MM.1S (cell line): ENCODE measurements around the gene NUP98.

ENCODE experiments used
- EZH2 ChIP-seq: fragments of 300-600 bp; sonication (generic); optimal IDR thresholded peaks from 2 replicates; pipeline ENCODE3; 2017; ENCODE audit warnings: low read depth, mild to moderate bottlenecking, antibody characterized with exemption, low read length, mixed read lengths
- EZH2phosphoT487 ChIP-seq: fragments of 300-600 bp; sonication (generic); IDR thresholded peaks from 2 replicates; pipeline ENCODE4 v1.6.1; 2018; ENCODE audit warnings: antibody characterized with exemption, low read length
- TF ChIP-seq, protein P1 (sequence below): fragments of 300-600 bp; sonication (generic); IDR thresholded peaks from 2 replicates; pipeline ENCODE4 v1.5.1; 2016; ENCODE audit warnings: antibody characterized with exemption, low read length, mixed read lengths

DNA sequence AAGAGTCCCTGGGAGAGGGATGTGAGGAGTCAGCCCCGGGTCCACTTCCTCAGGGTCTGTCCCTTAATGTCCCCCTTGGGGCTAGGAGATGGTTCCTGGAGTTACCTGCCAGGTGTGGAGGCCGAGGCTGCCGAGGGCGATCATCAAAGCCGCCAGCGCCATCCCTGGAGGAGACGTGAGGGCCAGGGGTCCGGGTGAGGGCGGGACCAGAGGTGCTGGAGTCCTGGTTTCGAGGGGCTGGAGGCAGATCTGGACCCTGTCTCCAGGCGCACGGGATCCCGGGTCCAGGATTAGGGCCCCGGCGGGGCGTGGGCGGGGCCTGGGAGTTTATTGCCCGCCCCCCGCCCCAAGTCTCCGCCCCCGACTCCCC, 155.7 kb downstream of the NUP98 start, which contains the start of gene ART5:
- TF ChIP-seq, protein P1, sequence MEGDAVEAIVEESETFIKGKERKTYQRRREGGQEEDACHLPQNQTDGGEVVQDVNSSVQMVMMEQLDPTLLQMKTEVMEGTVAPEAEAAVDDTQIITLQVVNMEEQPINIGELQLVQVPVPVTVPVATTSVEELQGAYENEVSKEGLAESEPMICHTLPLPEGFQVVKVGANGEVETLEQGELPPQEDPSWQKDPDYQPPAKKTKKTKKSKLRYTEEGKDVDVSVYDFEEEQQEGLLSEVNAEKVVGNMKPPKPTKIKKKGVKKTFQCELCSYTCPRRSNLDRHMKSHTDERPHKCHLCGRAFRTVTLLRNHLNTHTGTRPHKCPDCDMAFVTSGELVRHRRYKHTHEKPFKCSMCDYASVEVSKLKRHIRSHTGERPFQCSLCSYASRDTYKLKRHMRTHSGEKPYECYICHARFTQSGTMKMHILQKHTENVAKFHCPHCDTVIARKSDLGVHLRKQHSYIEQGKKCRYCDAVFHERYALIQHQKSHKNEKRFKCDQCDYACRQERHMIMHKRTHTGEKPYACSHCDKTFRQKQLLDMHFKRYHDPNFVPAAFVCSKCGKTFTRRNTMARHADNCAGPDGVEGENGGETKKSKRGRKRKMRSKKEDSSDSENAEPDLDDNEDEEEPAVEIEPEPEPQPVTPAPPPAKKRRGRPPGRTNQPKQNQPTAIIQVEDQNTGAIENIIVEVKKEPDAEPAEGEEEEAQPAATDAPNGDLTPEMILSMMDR: no peak
- no peak for TF ChIP-seq EZH2
- no peak for TF ChIP-seq EZH2phosphoT487
